Activated CD4-positive, alpha-beta T cell treated with anti-CD3 and anti-CD28 coated beads, Interleukin-2, amount 10 ng/mL, durations not matched to agents 24 days and 14 days (primary cell): ENCODE results near the gene TBC1D21. TPM values are rescaled to one million over a fixed set of nuclear protein-coding genes. Genes with fewer than 3 reads are reported as not detected.

Experiments
- DNase-seq: peaks from one replicate; pipeline ENCODE4 v3.0.0; 2022
- H3K27ac Mint-ChIP-seq: one replicate; pipeline ENCODE4 v1.8.0; 2022; ENCODE audit warnings: mild to moderate bottlenecking, mixed read lengths
- H3K27me3 Mint-ChIP-seq: one replicate; pipeline ENCODE4 v1.8.0; 2022; ENCODE audit warnings: mixed read lengths
- H3K36me3 Mint-ChIP-seq: one replicate; pipeline ENCODE4 v1.8.0; 2022; ENCODE audit warnings: low read depth, mild to moderate bottlenecking, mixed read lengths
- H3K4me1 Mint-ChIP-seq: one replicate; pipeline ENCODE4 v1.8.0; 2021; ENCODE audit warnings: mixed read lengths
- H3K4me3 Mint-ChIP-seq: one replicate; pipeline ENCODE4 v1.8.0; 2022; ENCODE audit warnings: mild to moderate bottlenecking, moderate library complexity, mixed read lengths
- H3K9me3 Mint-ChIP-seq: one replicate; pipeline ENCODE4 v1.8.0; 2021; ENCODE audit warnings: mixed read lengths
- intact Hi-C: fragments of 100-400 bp; cut with micrococcal nuclease; formaldehyde crosslinking; loops from one replicate; pipeline ENCODE4 v1.15.1; 2023
- total RNA-seq: library from RNA; stranded (reverse); gene quantifications from 2 replicates; pipeline ENCODE4 v1.2.3, GENCODE V29; 2022

Gene TBC1D21
- total RNA-seq, 1 donor from 2014 or later = not detected

GRCh38 chr15:73869216-73869995 is 4.0 kb upstream of the TBC1D21 start:
- Mint-ChIP-seq H3K4me3 (no peak overlapping the region), H3K36me3 (no peaks in the 10 kb centered on the region), H3K27me3 (peaks cover 64% of the 10 kb centered on the region), H3K9me3 (no peaks in the 10 kb centered on the region), H3K4me1 (no peaks in the 10 kb centered on the region), H3K27ac (no peak overlapping the region)
- no peak for DNase-seq
- intact Hi-C loops = no loop called here

GRCh38 chr15:73870700-73871408 is 2.5 kb upstream of the TBC1D21 start:
- Mint-ChIP-seq H3K4me1 (no peaks in the 10 kb centered on the region), H3K27me3 (peaks cover 58% of the 10 kb centered on the region), H3K4me3 (no peak overlapping the region), H3K27ac (no peak overlapping the region), H3K9me3 (no peaks in the 10 kb centered on the region), H3K36me3 (no peaks in the 10 kb centered on the region)
- intact Hi-C loops = no loop called here
- DNase-seq = no peak

GRCh38 chr15:73872346-73872745 is 1.0 kb upstream of the TBC1D21 start:
- no peak for DNase-seq
- Mint-ChIP-seq H3K4me1 (no peaks in the 10 kb centered on the region), H3K27ac (no peak overlapping the region), H3K36me3 (no peaks in the 10 kb centered on the region), H3K4me3 (no peak overlapping the region), H3K27me3 (peaks cover 52% of the 10 kb centered on the region), H3K9me3 (no peaks in the 10 kb centered on the region)
- intact Hi-C loops = no loop called here

GRCh38 chr15:73873889-73874511 is 636 bp downstream of the TBC1D21 start:
- intact Hi-C loops = loop anchor here (1.0 kb wide), 1 partner anchor 34 kb away; no protein-coding TSS in a partner anchor
- H3K4me3 Mint-ChIP-seq = no peak overlapping the region
- H3K27ac Mint-ChIP-seq = no peak overlapping the region
- H3K27me3 Mint-ChIP-seq = peaks cover 53% of the 10 kb centered on the region
- H3K4me1 Mint-ChIP-seq = no peaks in the 10 kb centered on the region
- H3K36me3 Mint-ChIP-seq = no peaks in the 10 kb centered on the region
- DNase-seq = peak; percentile 80
- H3K9me3 Mint-ChIP-seq = no peaks in the 10 kb centered on the region

- intact Hi-C loops = no loop called here
- no peaks in the 10 kb centered on the region for H3K36me3 Mint-ChIP-seq
- no peaks in the 10 kb centered on the region for H3K9me3 Mint-ChIP-seq
- no peak for DNase-seq
- H3K4me3 Mint-ChIP-seq = no peak overlapping the region
- H3K4me1 Mint-ChIP-seq = no peaks in the 10 kb centered on the region
- peaks cover 19% of the 10 kb centered on the region for H3K27me3 Mint-ChIP-seq
- no peak overlapping the region for H3K27ac Mint-ChIP-seq
Measured at GRCh38 chr15:73879426-73879825, 6.1 kb downstream of the TBC1D21 start.

GRCh38 chr15:73881579-73882320 is 8.4 kb downstream of the TBC1D21 start:
- no peak for DNase-seq
- no peaks in the 10 kb centered on the region for H3K4me1 Mint-ChIP-seq
- intact Hi-C loops = no loop called here
- no peak overlapping the region for H3K4me3 Mint-ChIP-seq
- no peak overlapping the region for H3K27ac Mint-ChIP-seq
- H3K9me3 Mint-ChIP-seq = no peaks in the 10 kb centered on the region
- H3K27me3 Mint-ChIP-seq = peaks cover 12% of the 10 kb centered on the region
- H3K36me3 Mint-ChIP-seq = no peaks in the 10 kb centered on the region

GRCh38 chr15:73882761-73883419 is 9.5 kb downstream of the TBC1D21 start:
- intact Hi-C loops = no loop called here
- no peak for DNase-seq
- Mint-ChIP-seq H3K27ac (no peak overlapping the region), H3K36me3 (no peaks in the 10 kb centered on the region), H3K4me3 (no peak overlapping the region), H3K4me1 (no peaks in the 10 kb centered on the region), H3K27me3 (peaks cover 7% of the 10 kb centered on the region), H3K9me3 (no peaks in the 10 kb centered on the region)

- Mint-ChIP-seq H3K27ac (no peak overlapping the region), H3K27me3 (peaks cover 6% of the 10 kb centered on the region), H3K9me3 (no peaks in the 10 kb centered on the region), H3K4me3 (no peak overlapping the region), H3K4me1 (no peaks in the 10 kb centered on the region), H3K36me3 (no peaks in the 10 kb centered on the region)
- intact Hi-C loops = no loop called here
- DNase-seq = no peak
Measured at GRCh38 chr15:73884159-73884558, 10.8 kb downstream of the TBC1D21 start.

GRCh38 chr15:73885954-73886700 is 12.8 kb downstream of the TBC1D21 start:
- Mint-ChIP-seq H3K9me3 (no peaks in the 10 kb centered on the region), H3K27ac (no peak overlapping the region), H3K36me3 (no peaks in the 10 kb centered on the region), H3K4me3 (no peak overlapping the region), H3K4me1 (no peaks in the 10 kb centered on the region), H3K27me3 (peaks cover 12% of the 10 kb centered on the region)
- no peak for DNase-seq
- intact Hi-C loops = no loop called here

- no peaks in the 10 kb centered on the region for H3K9me3 Mint-ChIP-seq
- intact Hi-C loops = no loop called here
- no peak for DNase-seq
- no peaks in the 10 kb centered on the region for H3K36me3 Mint-ChIP-seq
- H3K27me3 Mint-ChIP-seq = peaks cover 13% of the 10 kb centered on the region
- H3K4me1 Mint-ChIP-seq = no peaks in the 10 kb centered on the region
- no peak overlapping the region for H3K27ac Mint-ChIP-seq
- no peak overlapping the region for H3K4me3 Mint-ChIP-seq
Measured at GRCh38 chr15:73886717-73887345, 13.5 kb downstream of the TBC1D21 start.

GRCh38 chr15:73887481-73887880 is 14.1 kb downstream of the TBC1D21 start:
- Mint-ChIP-seq H3K4me3 (no peak overlapping the region), H3K27ac (no peak overlapping the region), H3K27me3 (peaks cover 13% of the 10 kb centered on the region), H3K36me3 (no peaks in the 10 kb centered on the region), H3K9me3 (no peaks in the 10 kb centered on the region), H3K4me1 (no peaks in the 10 kb centered on the region)
- intact Hi-C loops = no loop called here
- DNase-seq = no peak

- intact Hi-C loops = no loop called here
- Mint-ChIP-seq H3K27ac (no peak overlapping the region), H3K36me3 (no peaks in the 10 kb centered on the region), H3K4me1 (no peaks in the 10 kb centered on the region), H3K4me3 (no peak overlapping the region), H3K9me3 (no peaks in the 10 kb centered on the region), H3K27me3 (peaks cover 13% of the 10 kb centered on the region)
- DNase-seq = no peak
Measured at GRCh38 chr15:73888224-73889041, 15.1 kb downstream of the TBC1D21 start.
